B cell (primary cell): ENCODE results near the gene PHLPP1. TPM values are rescaled to one million over a fixed set of nuclear protein-coding genes. Genes with fewer than 3 reads are reported as not detected.

Source experiments
- ATAC-seq: fragments of 200-7000 bp; cut with Tn5 transposase; one replicate; pipeline ENCODE4 v1.10.0; 2021; ENCODE audit warnings: low read depth, mild to moderate bottlenecking, moderate number of reproducible peaks, moderate library complexity
- CTCF ChIA-PET: fragments of 350-600 bp; sonication (Branson Sonifier 250); formaldehyde crosslinking; loops from one replicate; lab custom pipeline; 2021; ENCODE audit warnings: antibody characterized with exemption, inconsistent platforms; lab: Charles Lee
- POLR2A ChIA-PET: fragments of 350-600 bp; sonication (Branson Sonifier 250); formaldehyde crosslinking; loops from one replicate; lab custom pipeline; 2021; ENCODE audit warnings: antibody characterized with exemption; lab: Charles Lee
- DNase-seq: peaks from one replicate; pipeline ENCODE4 v3.0.0; 2013
- H2AFZ ChIP-seq: 2 replicates; pipeline ENCODE4 v1.6.1; 2012; ENCODE audit warnings: mild to moderate bottlenecking, low read depth, low read length; ENCODE audit not compliant: insufficient read depth, poor library complexity, severe bottlenecking
- H3K27ac ChIP-seq, 2 donors: 1 replicate in 1 of 2; 2 replicates in 1 of 2; pipeline ENCODE4 v1.5.1; 2012 to 2013; ENCODE audit warnings: low read length in 2 of 2, mild to moderate bottlenecking in 2 of 2, moderate library complexity in 1 of 2
- H3K27me3 ChIP-seq, 4 experiments: fragments of 200-600 bp in 1 of 4; sonication (generic) in 1 of 4; replicated peaks in 1 of 4; 1 replicate in 2 of 4; 2 replicates in 2 of 4; pipeline versions ENCODE4 v1.6.1 to v1.7.0; 2013 to 2016; ENCODE audit warnings: low read length in 3 of 4, mild to moderate bottlenecking in 2 of 4, mixed read lengths in 1 of 4, moderate library complexity in 1 of 4; ENCODE audit not compliant: insufficient read depth in 4 of 4, control insufficient read depth in 3 of 4; ENCODE audit errors: control extremely low read depth in 1 of 4
- H3K36me3 ChIP-seq, 2 experiments: replicated peaks in 1 of 2; 1 replicate in 1 of 2; 2 replicates in 1 of 2; pipeline versions ENCODE4 v1.6.1 to v1.7.1; 2013; ENCODE audit warnings: low read length in 1 of 2; ENCODE audit not compliant: insufficient read depth in 2 of 2, control insufficient read depth in 1 of 2; ENCODE audit errors: control extremely low read depth in 1 of 2, extremely low read depth in 1 of 2
- H3K4me1 ChIP-seq, 2 donors: fragments of 200-600 bp in 1 of 2; sonication (generic) in 1 of 2; 1 replicate in 1 of 2; 2 replicates in 1 of 2; pipeline versions ENCODE4 v1.5.1 to v1.6.1; 2013 to 2017; ENCODE audit warnings: low read length in 2 of 2; ENCODE audit not compliant: control insufficient read depth in 2 of 2, insufficient read depth in 2 of 2
- H3K4me2 ChIP-seq: replicated peaks from 2 replicates; pipeline ENCODE3; 2012; ENCODE audit warnings: mild to moderate bottlenecking, low read depth, low read length; ENCODE audit not compliant: poor library complexity, severe bottlenecking
- H3K4me3 ChIP-seq, 5 experiments: fragments of 200-600 bp in 1 of 5; sonication (generic) in 1 of 5; 1 replicate in 3 of 5; 2 replicates in 2 of 5; pipeline versions ENCODE4 v1.5.1 to v1.7.0; 2011 to 2016; ENCODE audit warnings: low read length in 4 of 5, mild to moderate bottlenecking in 4 of 5, low read depth in 2 of 5, control low read depth in 1 of 5, moderate library complexity in 1 of 5; ENCODE audit not compliant: insufficient read depth in 1 of 5; ENCODE audit errors: control extremely low read depth in 1 of 5, extremely low read depth in 1 of 5
- H3K79me2 ChIP-seq: fragments of 200-600 bp; sonication (generic); one replicate; pipeline ENCODE4 v1.6.0; 2016; ENCODE audit warnings: low read length; ENCODE audit not compliant: control insufficient read depth, insufficient read depth
- H3K9ac ChIP-seq: fragments of 200-600 bp; sonication (generic); 2 replicates; pipeline ENCODE4 v1.6.1; 2017; ENCODE audit warnings: mild to moderate bottlenecking, low read length, moderate library complexity
- H3K9me3 ChIP-seq, 3 donors: one replicate each; pipeline versions ENCODE4 v1.6.1 to v1.7.1; 2013; ENCODE audit warnings: low read length in 2 of 3; ENCODE audit not compliant: control insufficient read depth in 2 of 3, insufficient read depth in 1 of 3; ENCODE audit errors: control extremely low read depth in 1 of 3
- H4K20me1 ChIP-seq: 2 replicates; pipeline ENCODE4 v1.6.0; 2012; ENCODE audit warnings: mild to moderate bottlenecking, low read length; ENCODE audit not compliant: insufficient read depth, control insufficient read depth, poor library complexity, severe bottlenecking
- H3K27ac Mint-ChIP-seq: one replicate; pipeline ENCODE4 v1.8.0; 2021; ENCODE audit warnings: mixed read lengths
- H3K27me3 Mint-ChIP-seq: one replicate; pipeline ENCODE4 v1.8.0; 2021; ENCODE audit warnings: mixed read lengths
- H3K4me1 Mint-ChIP-seq: one replicate; pipeline ENCODE4 v1.8.0; 2021; ENCODE audit warnings: mixed read lengths
- H3K4me3 Mint-ChIP-seq: one replicate; pipeline ENCODE4 v1.8.0; 2021; ENCODE audit warnings: mixed read lengths
- H3K9me3 Mint-ChIP-seq: one replicate; pipeline ENCODE4 v1.8.0; 2022; ENCODE audit warnings: mixed read lengths; ENCODE audit not compliant: insufficient read depth
- CTCF ChIP-seq: fragments of 200-600 bp; IDR thresholded peaks from one replicate; pipeline ENCODE4 v1.8.0; 2022; ENCODE audit warnings: antibody characterized with exemption, mild to moderate bottlenecking
- EZH2 ChIP-seq: IDR thresholded peaks from 2 replicates; pipeline ENCODE4 v1.6.1; 2012; ENCODE audit warnings: borderline replicate concordance, low read depth, mild to moderate bottlenecking, moderate library complexity, low read length; ENCODE audit not compliant: insufficient read depth, poor library complexity, severe bottlenecking
- WGBS: methylation state at CpG from one replicate; pipeline ENCODE4 v1.1.5; 2013; ENCODE audit warnings: missing lambda C conversion rate; ENCODE audit not compliant: insufficient coverage; 5-methylcytosine and 5-hydroxymethylcytosine counted together
- intact Hi-C: fragments of 100-400 bp; cut with micrococcal nuclease; formaldehyde crosslinking; loops from one replicate; pipeline ENCODE4 v1.10.0; 2022
- polyA plus RNA-seq: library from polyadenylated mRNA; depleted of rRNA; stranded (reverse); fragments of >200 nt; gene quantifications from 2 replicates; pipeline ENCODE4 v1.2.3, GENCODE V29; 2012
- total RNA-seq, 2 donors: library from RNA; stranded (reverse); fragments of 120-200 nt in 1 of 2; gene quantifications; 1 replicate in 1 of 2; 2 replicates in 1 of 2; pipeline versions ENCODE4 v1.2.3 to v1.2.4, GENCODE V29; 2013 to 2022

Gene PHLPP1
- total and polyA plus RNA-seq, 2 donors (not counting 1 experiment from before 2014, with no cell fraction given), result 3.0 to 20.7 TPM

GRCh38 chr18:62885804-62886203 lies 170.5 kb downstream of the PHLPP1 start:
- Histone ChIP-seq H3K4me2 (no peak overlapping the region), H3K4me3 (no peak overlapping the region), H4K20me1 (no peaks in the 10 kb centered on the region), H3K27ac (no peak overlapping the region), H3K27me3 (no peaks in the 10 kb centered on the region), H3K9me3 (no peaks in the 10 kb centered on the region), H3K36me3 (no peaks in the 10 kb centered on the region), H3K9ac (no peak overlapping the region), H3K4me1 (no peaks in the 10 kb centered on the region), H2AFZ (no peak overlapping the region), H3K79me2 (no peaks in the 10 kb centered on the region)
- Mint-ChIP-seq H3K4me3 (no peak overlapping the region), H3K27me3 (no peaks in the 10 kb centered on the region), H3K4me1 (no peaks in the 10 kb centered on the region), H3K9me3 (no peaks in the 10 kb centered on the region), H3K27ac (no peak overlapping the region)
- ChIA-PET CTCF (interaction anchor here (0.9 kb wide), 1 partner anchor 456 kb away, joined by 4 read pairs; no protein-coding TSS in a partner anchor), POLR2A (no interaction called here)
- WGBS, result no CpG with 5 or more reads among the region's 3 CpGs
- no peak for DNase-seq
- intact Hi-C loops, result no loop called here
- ATAC-seq, result no peak
- no peak for TF ChIP-seq CTCF
- no peak for TF ChIP-seq EZH2

GRCh38 chr18:62894681-62895390 lies 179.5 kb downstream of the PHLPP1 start:
- Histone ChIP-seq H3K79me2 (no peaks in the 10 kb centered on the region), H3K9me3 (no peaks in the 10 kb centered on the region), H2AFZ (no peak overlapping the region), H3K27ac (no peak overlapping the region), H3K36me3 (peaks cover 0 to 6% of the 10 kb centered on the region in 2 experiments), H4K20me1 (no peaks in the 10 kb centered on the region), H3K27me3 (no peaks in the 10 kb centered on the region), H3K9ac (no peak overlapping the region), H3K4me3 (no peak overlapping the region), H3K4me1 (no peaks in the 10 kb centered on the region), H3K4me2 (no peak overlapping the region)
- intact Hi-C loops, result no loop called here
- POLR2A ChIA-PET, result no interaction called here
- no peaks in the 10 kb centered on the region for H3K27me3 Mint-ChIP-seq
- H3K9me3 Mint-ChIP-seq, result no peaks in the 10 kb centered on the region
- no peak for DNase-seq
- ATAC-seq, result no peak
- TF ChIP-seq CTCF (no peak), EZH2 (no peak)
- no peak overlapping the region for H3K4me3 Mint-ChIP-seq
- H3K27ac Mint-ChIP-seq, result no peak overlapping the region
- no peaks in the 10 kb centered on the region for H3K4me1 Mint-ChIP-seq
- CTCF ChIA-PET, result no interaction called here
- 95% methylated on average over 5 of the region's 6 CpGs for WGBS
